Measurements from ENCODE around the gene TUFT1. TPM values are rescaled to one million over a fixed set of nuclear protein-coding genes. Genes with fewer than 3 reads are reported as not detected.

Gene TUFT1
- total RNA-seq, 2 donors from 2014 or later = 4.3 to 7.9 TPM

- Histone ChIP-seq H3K4me3 (no peak overlapping the region), H3K27ac (peak overlapping the region in 1 of 2 donors; percentile 31), H3K36me3 (no peaks in the 10 kb centered on the region), H3K27me3 (no peaks in the 10 kb centered on the region), H3K9me3 (no peaks in the 10 kb centered on the region), H3K4me1 (peaks cover 0 to 11% of the 10 kb centered on the region in 2 donors)
- TF ChIP-seq CTCF (IDR thresholded peaks at IDR 0.05) = no peak
- DNase-seq (ENCODE audit: low spot score) = peak; percentile 73
These were observed 7.2 kb downstream of the TUFT1 start for GRCh38 chr1:151547119-151547899.

GRCh38 chr1:151547900-151548230 lies 7.8 kb downstream of the TUFT1 start:
- peaks cover 0 to 11% of the 10 kb centered on the region in 2 donors for H3K4me1 ChIP-seq
- no peaks in the 10 kb centered on the region for H3K36me3 ChIP-seq
- DNase-seq (ENCODE audit: low spot score) = no peak
- no peaks in the 10 kb centered on the region for H3K27me3 ChIP-seq
- no peak for TF ChIP-seq CTCF (IDR thresholded peaks at IDR 0.05)
- H3K9me3 ChIP-seq = no peaks in the 10 kb centered on the region
- H3K27ac ChIP-seq = peak overlapping the region in 1 of 2 donors; percentile 7
- H3K4me3 ChIP-seq = no peak overlapping the region

- TF ChIP-seq CTCF (IDR thresholded peaks at IDR 0.05) = no peak
- no peaks in the 10 kb centered on the region for H3K27me3 ChIP-seq
- no peaks in the 10 kb centered on the region for H3K36me3 ChIP-seq
- no peak for DNase-seq (ENCODE audit: low spot score)
- H3K4me1 ChIP-seq = peaks cover 0 to 11% of the 10 kb centered on the region in 2 donors
- no peak overlapping the region for H3K4me3 ChIP-seq
- no peak overlapping the region for H3K27ac ChIP-seq
- no peaks in the 10 kb centered on the region for H3K9me3 ChIP-seq
These were observed 9.1 kb downstream of the TUFT1 start for GRCh38 chr1:151549199-151549598.

GRCh38 chr1:151553659-151554058 lies 13.6 kb downstream of the TUFT1 start:
- H3K36me3 ChIP-seq = no peaks in the 10 kb centered on the region
- TF ChIP-seq CTCF (IDR thresholded peaks at IDR 0.05) = no peak
- H3K9me3 ChIP-seq = no peaks in the 10 kb centered on the region
- no peaks in the 10 kb centered on the region for H3K27me3 ChIP-seq
- DNase-seq (ENCODE audit: low spot score) = no peak
- H3K4me3 ChIP-seq = no peak overlapping the region
- H3K4me1 ChIP-seq = no peaks in the 10 kb centered on the region
- H3K27ac ChIP-seq = no peak overlapping the region

- H3K36me3 ChIP-seq = no peaks in the 10 kb centered on the region
- no peak for DNase-seq (ENCODE audit: low spot score)
These were observed 15.9 kb downstream of the TUFT1 start for GRCh38 chr1:151556052-151556451.

More at GRCh38 chr1:151556052-151556451, 15.9 kb downstream of the TUFT1 start:
- Histone ChIP-seq H3K27me3 (no peaks in the 10 kb centered on the region), H3K4me3 (no peak overlapping the region), H3K4me1 (no peaks in the 10 kb centered on the region), H3K27ac (no peak overlapping the region), H3K9me3 (no peaks in the 10 kb centered on the region)
- TF ChIP-seq CTCF (IDR thresholded peaks at IDR 0.05) = no peak

All from right atrium auricular region (tissue), 2 donors.